OCI-LY7 (cell line): ENCODE data around the gene SLC66A1.

ENCODE experiments used
- CTCF ChIP-seq: fragments of 200-600 bp; sonication (generic); conservative IDR thresholded peaks from 2 replicates; pipeline ENCODE4 v1.5.1; 2014; ENCODE audit warnings: mild to moderate bottlenecking, antibody characterized with exemption, low read length, moderate library complexity, mixed read lengths
- EZH2phosphoT487 ChIP-seq: fragments of 200-600 bp; sonication (generic); IDR thresholded peaks from 2 replicates; pipeline ENCODE4 v1.6.1; 2018; ENCODE audit warnings: low read depth, borderline replicate concordance, mild to moderate bottlenecking, mixed run types, antibody characterized with exemption, low read length, moderate library complexity, mixed read lengths

- TF ChIP-seq CTCF (no peak), EZH2phosphoT487 (no peak)
These were observed 5.2 kb upstream of the SLC66A1 start for GRCh38 chr1:19306941-19307340.
